Stimulated activated naive CD8-positive, alpha-beta T cell treated with anti-CD3 and anti-CD28 coated beads, Interleukin-15, Interleukin-2, amounts not matched to agents 100 ng/mL and 50 ng/mL, for 24 hours (primary cell): ENCODE data around the gene DCBLD1.
"Not testable (repeated sequence)": the region's sequence is repeated elsewhere in the genome, so short reads cannot be mapped to it uniquely, and the experiment has no call there.

ENCODE experiments used
- H3K27ac Mint-ChIP-seq: one replicate; pipeline ENCODE4 v1.8.0; 2021; ENCODE audit warnings: mild to moderate bottlenecking, mixed read lengths
- H3K27me3 Mint-ChIP-seq: one replicate; pipeline ENCODE4 v1.8.0; 2021; ENCODE audit warnings: mixed read lengths
- H3K36me3 Mint-ChIP-seq: one replicate; pipeline ENCODE4 v1.8.0; 2021; ENCODE audit warnings: low read depth, mixed read lengths
- H3K4me1 Mint-ChIP-seq: one replicate; pipeline ENCODE4 v1.8.0; 2021; ENCODE audit warnings: low read depth, mixed read lengths
- H3K4me3 Mint-ChIP-seq: one replicate; pipeline ENCODE4 v1.8.0; 2021; ENCODE audit warnings: mild to moderate bottlenecking, mixed read lengths
- H3K9me3 Mint-ChIP-seq: one replicate; pipeline ENCODE4 v1.8.0; 2021; ENCODE audit warnings: mixed read lengths

DCBLD1 gene

GRCh38 chr6:117482240-117483003 is at the start of gene DCBLD1:
DCBLD1 (plus strand) TSS chr6:117482674; CDS start chr6:117482782, 108 bp downstream.
- Mint-ChIP-seq H3K9me3 (no peaks in the 10 kb centered on the region), H3K27ac (peak within 1 kb of the TSS; percentile 88), H3K4me1 (peaks cover 19% of the 10 kb centered on the region), H3K27me3 (peaks cover 56% of the 10 kb centered on the region), H3K36me3 (no peaks in the 10 kb centered on the region), H3K4me3 (peak within 1 kb of the TSS; percentile 90)

- Mint-ChIP-seq H3K9me3 (no peaks in the 10 kb centered on the region), H3K27ac (no peak overlapping the region), H3K4me1 (no peaks in the 10 kb centered on the region), H3K36me3 (no peaks in the 10 kb centered on the region), H3K27me3 (peaks cover 40% of the 10 kb centered on the region), H3K4me3 (no peak overlapping the region)
Measured at GRCh38 chr6:117440706-117441525, 41.6 kb upstream of the DCBLD1 start.

- no peak overlapping the region for H3K27ac Mint-ChIP-seq
- peaks cover 38% of the 10 kb centered on the region for H3K27me3 Mint-ChIP-seq
- no peaks in the 10 kb centered on the region for H3K36me3 Mint-ChIP-seq
- no peaks in the 10 kb centered on the region for H3K4me1 Mint-ChIP-seq
- H3K9me3 Mint-ChIP-seq = no peaks in the 10 kb centered on the region
- H3K4me3 Mint-ChIP-seq = no peak overlapping the region
Measured at GRCh38 chr6:117441824-117442264, 40.6 kb upstream of the DCBLD1 start.

- not testable (repeated sequence) for H3K36me3 Mint-ChIP-seq, H3K4me3 Mint-ChIP-seq, H3K9me3 Mint-ChIP-seq, H3K4me1 Mint-ChIP-seq, H3K27ac Mint-ChIP-seq
- peaks cover 42% of the 10 kb centered on the region for H3K27me3 Mint-ChIP-seq
Measured at GRCh38 chr6:117442313-117442712, 40.2 kb upstream of the DCBLD1 start.

GRCh38 chr6:117444600-117444999 is 37.9 kb upstream of the DCBLD1 start:
- Mint-ChIP-seq H3K36me3 (no peaks in the 10 kb centered on the region), H3K9me3 (no peaks in the 10 kb centered on the region), H3K4me3 (no peak overlapping the region), H3K4me1 (no peaks in the 10 kb centered on the region), H3K27ac (no peak overlapping the region), H3K27me3 (peaks cover 52% of the 10 kb centered on the region)

GRCh38 chr6:117446861-117447260 is 35.6 kb upstream of the DCBLD1 start:
- no peak overlapping the region for H3K27ac Mint-ChIP-seq
- H3K9me3 Mint-ChIP-seq = no peaks in the 10 kb centered on the region
- H3K4me1 Mint-ChIP-seq = no peaks in the 10 kb centered on the region
- no peaks in the 10 kb centered on the region for H3K36me3 Mint-ChIP-seq
- H3K4me3 Mint-ChIP-seq = no peak overlapping the region
- peaks cover 56% of the 10 kb centered on the region for H3K27me3 Mint-ChIP-seq

- no peak overlapping the region for H3K4me3 Mint-ChIP-seq
- H3K9me3 Mint-ChIP-seq = no peaks in the 10 kb centered on the region
- H3K36me3 Mint-ChIP-seq = no peaks in the 10 kb centered on the region
- H3K27ac Mint-ChIP-seq = no peak overlapping the region
- H3K4me1 Mint-ChIP-seq = no peaks in the 10 kb centered on the region
- peaks cover 46% of the 10 kb centered on the region for H3K27me3 Mint-ChIP-seq
Measured at GRCh38 chr6:117448011-117448410, 34.5 kb upstream of the DCBLD1 start.

GRCh38 chr6:117448732-117449485 is 33.6 kb upstream of the DCBLD1 start:
- Mint-ChIP-seq H3K9me3 (no peaks in the 10 kb centered on the region), H3K27me3 (peaks cover 44% of the 10 kb centered on the region), H3K4me3 (no peak overlapping the region), H3K4me1 (no peaks in the 10 kb centered on the region), H3K27ac (no peak overlapping the region), H3K36me3 (no peaks in the 10 kb centered on the region)

GRCh38 chr6:117449549-117450439 is 32.7 kb upstream of the DCBLD1 start:
- Mint-ChIP-seq H3K9me3 (no peaks in the 10 kb centered on the region), H3K36me3 (no peaks in the 10 kb centered on the region), H3K27ac (no peak overlapping the region), H3K27me3 (peaks cover 44% of the 10 kb centered on the region), H3K4me1 (no peaks in the 10 kb centered on the region), H3K4me3 (no peak overlapping the region)

- no peaks in the 10 kb centered on the region for H3K36me3 Mint-ChIP-seq
- H3K9me3 Mint-ChIP-seq = no peaks in the 10 kb centered on the region
- H3K27ac Mint-ChIP-seq = no peak overlapping the region
- H3K4me3 Mint-ChIP-seq = no peak overlapping the region
- no peaks in the 10 kb centered on the region for H3K4me1 Mint-ChIP-seq
- H3K27me3 Mint-ChIP-seq = peaks cover 31% of the 10 kb centered on the region
Measured at GRCh38 chr6:117451671-117452070, 30.8 kb upstream of the DCBLD1 start.

GRCh38 chr6:117456250-117456649 is 26.2 kb upstream of the DCBLD1 start:
- no peak overlapping the region for H3K27ac Mint-ChIP-seq
- no peaks in the 10 kb centered on the region for H3K36me3 Mint-ChIP-seq
- H3K4me3 Mint-ChIP-seq = no peak overlapping the region
- H3K9me3 Mint-ChIP-seq = no peaks in the 10 kb centered on the region
- peaks cover 4% of the 10 kb centered on the region for H3K27me3 Mint-ChIP-seq
- H3K4me1 Mint-ChIP-seq = no peaks in the 10 kb centered on the region

GRCh38 chr6:117456998-117457397 is 25.5 kb upstream of the DCBLD1 start:
- H3K4me3 Mint-ChIP-seq = no peak overlapping the region
- H3K9me3 Mint-ChIP-seq = no peaks in the 10 kb centered on the region
- peaks cover 4% of the 10 kb centered on the region for H3K27me3 Mint-ChIP-seq
- no peak overlapping the region for H3K27ac Mint-ChIP-seq
- H3K36me3 Mint-ChIP-seq = no peaks in the 10 kb centered on the region
- H3K4me1 Mint-ChIP-seq = no peaks in the 10 kb centered on the region

- Mint-ChIP-seq H3K4me1 (peaks cover 11% of the 10 kb centered on the region), H3K36me3 (no peaks in the 10 kb centered on the region), H3K9me3 (no peaks in the 10 kb centered on the region), H3K27me3 (peaks cover 9% of the 10 kb centered on the region), H3K4me3 (no peak overlapping the region), H3K27ac (no peak overlapping the region)
Measured at GRCh38 chr6:117459204-117459944, 23.1 kb upstream of the DCBLD1 start.
